ENCODE data around the gene KCNQ1. TPM values are rescaled to one million over a fixed set of nuclear protein-coding genes. Genes with fewer than 3 reads are reported as not detected.

Gene KCNQ1
- total and polyA plus RNA-seq, 7 donors = 0.48 to 3.1 (median 1.1) TPM

- no peak for TF ChIP-seq CTCF (IDR thresholded peaks at IDR 0.05)
- intact Hi-C loops (cut with DNase I) = no loop called here
- peaks cover 7% of the 10 kb centered on the region for H3K9me3 ChIP-seq
- DNase-seq (no peak), ATAC-seq (no peak)
- H3K4me3 ChIP-seq = no peak overlapping the region
- H3K36me3 ChIP-seq (ENCODE audit: insufficient read depth in 1 of 2, low read depth in 1 of 2) = no peaks in the 10 kb centered on the region
- H3K4me1 ChIP-seq = no peaks in the 10 kb centered on the region
- no peak overlapping the region for H3K27ac ChIP-seq
- WGBS, 3 donors = 85 to 91% (median 89%) methylated on average over 8 of the region's 8 CpGs
- H3K27me3 ChIP-seq (ENCODE audit: insufficient read depth in 3 of 3, low read length in 2 of 3) = no peaks in the 10 kb centered on the region
These were observed 310.3 kb downstream of the KCNQ1 start for GRCh38 chr11:2755071-2755470.

GRCh38 chr11:2758751-2759150 lies 313.9 kb downstream of the KCNQ1 start:
- intact Hi-C loops (cut with DNase I) = no loop called here
- DNase-seq (no peak), ATAC-seq (no peak)
- H3K4me1 ChIP-seq = no peaks in the 10 kb centered on the region
- H3K9me3 ChIP-seq = peaks cover 7% of the 10 kb centered on the region
- 92 to 94% (median 93%) methylated on average over 14 of the region's 14 CpGs for WGBS, 3 donors
- H3K27me3 ChIP-seq (ENCODE audit: insufficient read depth in 3 of 3, low read length in 2 of 3) = no peaks in the 10 kb centered on the region
- TF ChIP-seq CTCF (IDR thresholded peaks at IDR 0.05) = no peak
- no peak overlapping the region for H3K4me3 ChIP-seq
- H3K27ac ChIP-seq = no peak overlapping the region
- H3K36me3 ChIP-seq (ENCODE audit: insufficient read depth in 1 of 2, low read depth in 1 of 2) = no peaks in the 10 kb centered on the region

GRCh38 chr11:2759228-2760195 lies 314.7 kb downstream of the KCNQ1 start:
- no peak for ATAC-seq
- Histone ChIP-seq H3K27ac (no peak overlapping the region), H3K36me3 (ENCODE audit: insufficient read depth in 1 of 2, low read depth in 1 of 2) (no peaks in the 10 kb centered on the region), H3K9me3 (peaks cover 7% of the 10 kb centered on the region), H3K4me1 (no peaks in the 10 kb centered on the region), H3K27me3 (ENCODE audit: insufficient read depth in 3 of 3, low read length in 2 of 3) (no peaks in the 10 kb centered on the region), H3K4me3 (no peak overlapping the region)
- no peak for TF ChIP-seq CTCF (IDR thresholded peaks at IDR 0.05)
- intact Hi-C loops (cut with DNase I) = no loop called here
- WGBS, 3 donors = 83 to 88% (median 84%) methylated on average over 17 of the region's 17 CpGs
- DNase-seq = peak in 1 of 2 donors; percentile 39

DNA sequence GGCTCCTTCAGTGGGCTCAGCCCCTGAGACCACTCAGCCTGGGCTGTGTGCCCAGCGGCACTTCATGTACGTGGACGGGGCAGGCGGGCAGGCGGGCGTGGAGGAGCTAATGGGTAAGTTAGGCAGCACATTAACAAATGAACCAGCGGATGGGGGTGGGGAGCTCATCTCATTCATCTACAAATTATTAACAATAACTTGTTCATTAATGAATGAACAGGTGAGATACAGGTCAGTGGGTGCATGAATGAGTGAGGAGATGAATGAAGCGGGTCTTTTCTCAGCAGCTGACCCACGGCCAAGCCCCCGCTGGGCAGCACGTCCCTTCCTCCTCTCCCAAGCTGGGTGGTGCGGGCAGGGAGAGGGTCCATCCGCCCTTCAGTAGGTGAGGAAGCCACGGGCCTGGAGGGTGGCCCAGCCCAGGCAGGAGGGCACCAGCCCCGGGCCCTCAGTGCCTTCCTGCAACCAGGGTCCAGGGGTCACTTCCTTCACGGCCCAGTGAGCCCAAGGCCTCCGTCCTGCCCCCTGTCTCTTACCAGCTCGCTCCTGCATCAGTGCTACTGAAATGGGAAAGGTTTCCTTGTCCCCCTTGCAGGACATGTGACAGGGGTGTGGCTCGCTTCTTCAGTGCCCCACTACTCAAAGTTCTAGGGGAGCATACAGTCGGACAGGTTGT lies 315.5 kb downstream of the KCNQ1 start:
- WGBS, 3 donors = 91 to 95% (median 94%) methylated on average over 19 to 20 of the region's 20 CpGs
- no peaks in the 10 kb centered on the region for H3K36me3 ChIP-seq (ENCODE audit: insufficient read depth in 1 of 2, low read depth in 1 of 2)

More for the DNA sequence above, 315.5 kb downstream of the KCNQ1 start:
- no peak overlapping the region for H3K27ac ChIP-seq
- H3K27me3 ChIP-seq (ENCODE audit: insufficient read depth in 3 of 3, low read length in 2 of 3) = no peaks in the 10 kb centered on the region
- no peak for ATAC-seq
- H3K4me3 ChIP-seq = no peak overlapping the region
- H3K9me3 ChIP-seq = peaks cover 7% of the 10 kb centered on the region
- intact Hi-C loops (cut with DNase I) = no loop called here
- DNase-seq = no peak
- no peaks in the 10 kb centered on the region for H3K4me1 ChIP-seq
- no peak for TF ChIP-seq CTCF (IDR thresholded peaks at IDR 0.05)

Measured in psoas muscle (tissue), 8 donors.